NB4 (cell line): ENCODE data around the gene MTMR3.

Experiments
- CTCF ChIP-seq: IDR thresholded peaks from one replicate; pipeline ENCODE4 v1.5.1; 2012; ENCODE audit warnings: low read depth, low read length
- POLR2A ChIP-seq: IDR thresholded peaks from 2 replicates; pipeline ENCODE4 v1.6.1; 2011; ENCODE audit warnings: mild to moderate bottlenecking; ENCODE audit not compliant: insufficient read length; ENCODE audit errors: extremely low read depth

- TF ChIP-seq CTCF (no peak), POLR2A (no peak)
Observed at GRCh38 chr22:29840498-29840897, 42.5 kb upstream of the MTMR3 start.
